Measurements from ENCODE around the gene PPOX.

Gene PPOX

DNA sequence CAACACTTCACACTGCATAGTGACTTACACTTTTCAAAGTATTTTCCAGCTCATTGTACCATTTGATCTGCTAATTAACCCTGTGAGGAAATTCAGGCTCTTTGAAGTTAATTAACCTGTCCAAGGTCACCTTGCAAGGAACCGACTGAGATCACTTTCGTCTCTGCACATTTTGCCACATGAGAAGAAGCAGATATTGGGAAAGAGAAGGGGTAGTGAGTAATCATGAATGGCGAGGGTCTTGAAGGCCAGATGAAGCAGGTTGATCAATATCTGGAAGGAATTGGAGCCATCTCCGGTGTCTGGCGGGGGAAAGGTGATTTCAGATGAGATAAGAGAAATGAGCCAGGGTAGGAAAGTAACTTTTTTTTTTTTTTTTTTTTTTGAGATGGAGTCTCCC, 53.8 kb downstream of the PPOX start:
- in situ Hi-C loops (cut with MboI; ENCODE audit: low sequenced_read_pairs): no loop called here
